ENCODE measurements around the gene RPGRIP1L. TPM values are rescaled to one million over a fixed set of nuclear protein-coding genes. Genes with fewer than 3 reads are reported as not detected.

The RPGRIP1L gene
- polyA plus RNA-seq, 1 donor (not counting 4 experiments of a cell fraction or from before 2014, with no cell fraction given): 11.6 TPM

- Histone ChIP-seq H3K27ac (ENCODE audit: control insufficient read depth, insufficient read depth, low read length) (no peak overlapping the region), H3K36me3 (ENCODE audit: control insufficient read depth in 2 of 2, extremely low read depth in 1 of 2, insufficient read depth in 2 of 2, low read length in 2 of 2) (no peaks in the 10 kb centered on the region), H3K4me1 (ENCODE audit: control insufficient read depth, extremely low read depth, insufficient read depth, low read length) (no peaks in the 10 kb centered on the region), H3K9me1 (ENCODE audit: control insufficient read depth, extremely low read depth, insufficient read depth, low read length) (no peaks in the 10 kb centered on the region), H3K4me3 (ENCODE audit: control insufficient read depth in 2 of 3, extremely low read depth in 1 of 3, insufficient read depth in 2 of 3, low read depth in 1 of 3, low read length in 3 of 3) (no peak overlapping the region), H3K9me3 (ENCODE audit: control insufficient read depth, low read depth, low read length) (no peaks in the 10 kb centered on the region), H3K4me2 (ENCODE audit: control insufficient read depth, extremely low read depth, insufficient read depth, low read depth, low read length) (no peak overlapping the region), H3K79me2 (ENCODE audit: control insufficient read depth, insufficient read depth, low read length) (no peaks in the 10 kb centered on the region), H4K20me1 (ENCODE audit: control insufficient read depth, extremely low read depth, insufficient read depth, low read length) (no peaks in the 10 kb centered on the region), H2AFZ (ENCODE audit: control insufficient read depth, low read length) (no peak overlapping the region), H3K27me3 (ENCODE audit: control insufficient read depth, extremely low read depth, insufficient read depth, low read length) (no peaks in the 10 kb centered on the region), H3K9ac (ENCODE audit: control insufficient read depth, extremely low read depth, insufficient read depth, low read length) (no peak overlapping the region)
- DNase-seq (ENCODE audit: low read depth, low spot score) (no peak), FAIRE-seq (no peak)
- TF ChIP-seq CTCF (optimal IDR thresholded peaks at IDR 0.05 in 1 of 3, IDR thresholded peaks at IDR 0.05 in 1 of 3, conservative IDR thresholded peaks at IDR 0.05 in 1 of 3; ENCODE audit: extremely low read depth in 1 of 3, insufficient read depth in 2 of 3, low read length in 3 of 3): no peak
- no peak for TF ChIP-seq EZH2 (IDR thresholded peaks at IDR 0.05; ENCODE audit: low read length)
- dilution Hi-C loops (cut with MboI; ENCODE audit: extremely low pct_ligation_motif_present, low sequenced_read_pairs): no loop called here
These were observed 24.8 kb downstream of the RPGRIP1L start for GRCh38 chr16:53678756-53679343.

DNA sequence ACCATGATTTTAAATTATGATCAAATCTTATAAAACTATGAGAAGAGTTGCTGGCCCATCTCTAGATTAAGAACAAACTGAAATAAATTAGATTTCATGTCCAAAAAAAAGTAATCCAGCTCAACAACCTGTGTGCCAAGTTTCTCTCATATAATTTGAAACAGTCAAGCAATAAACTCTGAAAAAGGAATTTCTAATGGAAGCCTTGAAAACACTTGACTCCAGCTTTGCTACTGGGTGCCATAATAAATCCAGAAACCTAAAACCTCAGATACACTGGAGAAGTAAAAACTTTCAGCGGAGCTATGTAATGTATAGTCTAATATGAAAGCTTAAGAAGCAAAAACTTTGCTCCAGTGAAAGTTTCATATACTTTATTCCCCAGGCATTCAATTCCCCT is 25.5 kb downstream of the RPGRIP1L start:
- H3K4me1 ChIP-seq (ENCODE audit: control insufficient read depth, extremely low read depth, insufficient read depth, low read length): no peaks in the 10 kb centered on the region
- H4K20me1 ChIP-seq (ENCODE audit: control insufficient read depth, extremely low read depth, insufficient read depth, low read length): no peaks in the 10 kb centered on the region
- H3K9ac ChIP-seq (ENCODE audit: control insufficient read depth, extremely low read depth, insufficient read depth, low read length): no peak overlapping the region
- no peak for TF ChIP-seq CTCF (optimal IDR thresholded peaks at IDR 0.05 in 1 of 3, IDR thresholded peaks at IDR 0.05 in 1 of 3, conservative IDR thresholded peaks at IDR 0.05 in 1 of 3; ENCODE audit: extremely low read depth in 1 of 3, insufficient read depth in 2 of 3, low read length in 3 of 3)
- TF ChIP-seq EZH2 (IDR thresholded peaks at IDR 0.05; ENCODE audit: low read length): no peak
- H3K9me1 ChIP-seq (ENCODE audit: control insufficient read depth, extremely low read depth, insufficient read depth, low read length): no peaks in the 10 kb centered on the region
- H3K79me2 ChIP-seq (ENCODE audit: control insufficient read depth, insufficient read depth, low read length): no peaks in the 10 kb centered on the region
- H3K4me2 ChIP-seq (ENCODE audit: control insufficient read depth, extremely low read depth, insufficient read depth, low read depth, low read length): no peak overlapping the region
- no peaks in the 10 kb centered on the region for H3K9me3 ChIP-seq (ENCODE audit: control insufficient read depth, low read depth, low read length)
- dilution Hi-C loops (cut with MboI; ENCODE audit: extremely low pct_ligation_motif_present, low sequenced_read_pairs): no loop called here
- no peak for DNase-seq (ENCODE audit: low read depth, low spot score)
- H3K4me3 ChIP-seq (ENCODE audit: control insufficient read depth in 2 of 3, extremely low read depth in 1 of 3, insufficient read depth in 2 of 3, low read depth in 1 of 3, low read length in 3 of 3): no peak overlapping the region
- no peak overlapping the region for H2AFZ ChIP-seq (ENCODE audit: control insufficient read depth, low read length)
- no peaks in the 10 kb centered on the region for H3K27me3 ChIP-seq (ENCODE audit: control insufficient read depth, extremely low read depth, insufficient read depth, low read length)
- no peaks in the 10 kb centered on the region for H3K36me3 ChIP-seq (ENCODE audit: control insufficient read depth in 2 of 2, extremely low read depth in 1 of 2, insufficient read depth in 2 of 2, low read length in 2 of 2)
- H3K27ac ChIP-seq (ENCODE audit: control insufficient read depth, insufficient read depth, low read length): no peak overlapping the region
- no peak for FAIRE-seq

Measured in keratinocyte (primary cell).